ENCODE measurements around the gene SCO2.

The SCO2 gene

DNA sequence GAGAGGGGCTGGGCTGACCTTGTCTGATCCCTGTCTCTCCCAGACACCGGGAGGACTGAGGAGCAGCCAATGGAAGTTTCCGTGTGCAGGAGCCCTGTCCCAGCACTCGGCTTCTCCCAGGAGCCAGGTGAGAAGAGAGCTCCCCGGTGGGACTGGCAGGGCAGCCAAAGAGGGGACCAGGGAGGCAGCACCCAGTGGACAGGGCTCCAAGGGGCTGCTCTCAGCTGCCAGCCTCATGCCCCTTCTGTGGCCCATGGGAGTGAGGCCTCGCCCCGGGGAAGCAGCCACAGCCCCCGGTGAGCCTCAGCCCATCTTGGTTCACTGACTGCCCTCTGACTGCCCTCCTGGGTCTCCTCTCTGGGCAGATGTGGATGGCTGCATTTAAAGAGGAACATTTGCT is 6.8 kb downstream of the SCO2 start:
- no peak for DNase-seq

DNA sequence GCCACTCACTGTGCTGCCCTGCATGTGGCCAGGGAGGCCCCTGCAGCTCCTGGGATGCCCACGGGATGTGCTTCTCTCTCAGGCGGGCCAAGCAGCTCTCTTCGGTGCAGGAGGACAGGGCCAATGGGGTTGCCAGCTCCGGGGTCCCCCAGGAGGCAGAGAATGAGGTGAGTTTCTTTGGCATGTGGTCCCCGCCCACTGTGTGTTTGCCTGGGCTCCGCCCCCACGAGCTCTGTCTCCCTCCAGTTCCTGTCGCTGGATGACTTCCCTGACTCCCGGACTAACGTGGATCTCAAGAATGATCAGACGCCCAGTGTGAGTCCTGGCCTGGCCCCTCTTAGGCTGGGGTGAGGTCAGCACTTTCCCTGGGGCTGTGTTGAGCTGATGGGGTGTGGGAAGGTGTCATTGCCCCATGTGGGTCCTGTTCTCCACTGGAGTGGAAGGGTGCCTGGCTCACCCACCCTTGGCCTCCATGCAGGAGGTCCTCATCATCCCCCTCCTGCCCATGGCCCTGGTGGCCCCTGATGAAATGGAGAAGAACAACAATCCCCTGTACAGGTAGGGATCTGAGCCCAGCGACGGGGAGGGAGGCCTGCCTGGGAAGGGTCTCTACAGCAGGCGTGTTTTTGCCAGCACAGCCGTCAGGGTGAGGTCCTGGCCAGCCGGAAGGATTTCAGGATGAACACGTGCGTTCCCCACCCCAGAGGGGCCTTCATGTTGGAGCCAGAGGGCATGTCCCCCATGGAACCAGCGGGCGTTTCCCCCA is 7.7 kb downstream of the SCO2 start:
- DNase-seq = no peak

GRCh38 chr22:50516891-50517290 is 8.5 kb downstream of the SCO2 start:
- no peak for DNase-seq

DNA sequence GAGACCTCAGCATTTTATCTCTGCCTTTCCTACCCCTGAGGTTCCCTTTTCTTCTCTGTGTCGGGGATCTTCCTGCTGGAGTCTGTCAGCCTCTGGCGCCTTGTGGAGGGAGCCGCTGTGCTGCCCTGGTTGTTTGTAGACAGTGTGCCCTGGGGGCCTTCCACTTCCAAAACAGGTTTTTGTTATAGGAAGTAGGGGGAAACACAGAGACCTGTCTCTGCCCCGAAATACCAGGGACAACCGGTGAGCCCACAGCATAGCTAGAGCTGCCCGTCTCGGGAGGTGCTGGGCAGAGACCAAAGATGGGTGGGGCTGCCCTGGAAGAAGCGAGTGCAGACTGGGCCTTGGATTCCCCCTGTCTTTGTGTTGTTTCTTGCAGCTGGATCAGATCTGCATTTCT is 9.3 kb downstream of the SCO2 start:
- DNase-seq = no peak

- no peak for DNase-seq
Observed at GRCh38 chr22:50513175-50513574, 12.2 kb downstream of the SCO2 start.

GRCh38 chr22:50508897-50509296 is 16.5 kb downstream of the SCO2 start:
- no peak for DNase-seq

- peak; percentile 97 for DNase-seq
Observed at GRCh38 chr22:50507991-50508884, 17.2 kb downstream of the SCO2 start, which contains the start of gene NCAPH2. Gene NCAPH2 (plus strand): TSS chr22:50508224. CDS start chr22:50508338, 114 bp downstream.

GRCh38 chr22:50507421-50507990 is 17.9 kb downstream of the SCO2 start, which contains the start of gene LMF2:
Gene LMF2 (minus strand): TSS chr22:50507702. CDS start chr22:50507675, 27 bp downstream.
- DNase-seq = no peak

DNA sequence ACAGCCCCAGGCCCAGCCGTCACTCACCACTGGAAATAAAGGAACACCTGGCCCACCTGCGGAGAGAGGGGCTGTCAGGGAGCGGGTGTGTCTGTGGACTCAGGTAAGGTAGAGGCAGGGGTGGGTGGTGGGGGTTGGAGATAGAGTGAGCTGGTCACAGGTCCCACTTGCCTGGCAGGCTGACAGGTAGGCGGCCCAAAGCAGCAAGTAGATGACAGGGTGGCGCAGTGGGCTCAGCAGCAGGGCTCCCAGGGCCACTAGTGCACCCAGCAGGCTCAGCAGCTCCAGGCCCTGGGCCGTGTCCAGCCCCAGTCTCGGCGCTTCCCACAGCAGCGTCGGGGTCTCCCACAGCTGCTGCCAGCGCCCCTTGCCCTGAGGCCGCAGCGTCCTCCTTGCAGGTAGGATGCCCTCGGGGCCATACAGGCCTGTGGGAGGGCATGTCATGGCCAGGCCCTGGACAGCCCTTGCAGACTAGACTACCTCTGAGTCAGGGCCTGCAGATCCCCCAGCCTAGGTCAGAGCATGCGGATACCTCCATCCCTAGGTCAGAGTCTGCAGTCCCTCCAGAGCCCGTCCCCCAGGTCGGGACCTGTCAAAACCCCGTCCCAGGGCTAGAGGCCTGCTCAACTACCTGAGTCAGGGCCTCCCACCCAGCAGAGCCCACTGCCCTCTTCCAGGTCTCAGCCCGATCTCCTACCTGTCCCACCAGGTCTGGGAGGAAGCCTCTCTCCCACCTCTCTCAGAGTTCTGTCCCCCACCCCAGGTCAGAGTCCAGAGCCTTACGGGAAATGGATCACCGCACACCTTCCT is 18.6 kb downstream of the SCO2 start:
- no peak for DNase-seq

DNA sequence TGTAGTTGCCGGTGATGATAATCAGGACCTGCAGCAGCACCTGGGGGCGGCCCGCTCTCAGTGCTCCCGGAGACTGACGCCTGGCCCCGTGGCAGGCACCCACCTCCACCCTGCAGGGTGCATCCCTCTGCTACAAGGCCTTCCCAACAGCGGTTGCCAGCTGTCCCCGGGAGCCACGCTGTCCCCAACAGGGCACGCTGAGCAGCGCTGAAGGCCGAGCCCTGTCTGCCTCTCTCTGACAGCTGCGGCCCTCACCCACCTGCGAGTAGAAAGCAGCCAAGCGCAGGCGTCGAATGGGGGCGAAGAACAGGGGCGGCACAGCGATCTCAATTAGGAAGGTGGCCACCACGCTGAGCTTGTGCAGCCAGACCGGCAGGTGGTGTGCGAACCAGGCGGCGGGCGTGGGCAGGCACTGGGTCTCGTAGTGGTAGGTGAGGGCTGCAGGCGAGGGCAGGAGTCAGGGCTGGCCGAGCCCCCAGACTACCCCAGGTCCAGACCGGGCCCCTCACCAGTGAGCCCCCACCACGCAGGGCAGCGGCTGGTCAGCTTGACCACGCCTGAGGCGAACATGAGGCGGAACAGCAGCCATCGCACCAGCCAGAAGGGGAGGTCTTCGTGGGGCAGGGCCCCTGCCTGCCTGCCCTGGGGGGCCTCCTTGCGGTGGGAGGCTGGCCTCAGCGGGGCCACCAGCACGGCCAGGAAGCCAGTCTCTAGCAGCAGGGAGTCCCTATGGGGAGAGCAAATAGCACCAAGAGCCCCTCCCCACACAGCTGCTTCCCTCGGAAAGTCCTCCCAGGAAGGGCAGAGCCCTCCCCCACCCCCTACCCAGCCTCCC is 19.4 kb downstream of the SCO2 start:
- DNase-seq = no peak

DNA sequence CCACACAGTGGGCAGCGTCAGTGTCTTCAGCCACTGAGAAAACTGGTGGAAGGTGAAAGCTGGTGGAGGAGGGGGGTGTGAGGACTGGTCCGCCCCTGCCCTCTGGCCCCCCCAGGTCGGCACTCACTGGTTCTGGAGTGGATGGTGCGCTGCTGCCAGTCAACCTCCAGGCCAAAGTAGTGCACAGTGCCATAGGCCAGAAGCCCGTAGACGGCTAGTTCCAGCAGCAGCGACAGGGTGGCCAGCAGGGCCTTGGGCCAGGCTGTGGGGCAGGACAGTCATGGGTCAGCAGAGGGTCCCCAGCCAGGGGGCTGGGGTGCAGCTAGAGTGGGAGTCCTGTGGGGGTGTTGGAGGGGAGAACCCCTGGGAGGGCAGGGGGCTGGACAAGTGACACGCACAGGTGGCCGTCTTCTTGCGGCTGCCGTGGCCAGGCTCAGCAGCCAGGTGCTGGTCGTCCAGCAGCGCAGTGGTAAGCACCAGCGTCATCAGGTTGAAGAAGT is 20.1 kb downstream of the SCO2 start:
- no peak for DNase-seq

DNA sequence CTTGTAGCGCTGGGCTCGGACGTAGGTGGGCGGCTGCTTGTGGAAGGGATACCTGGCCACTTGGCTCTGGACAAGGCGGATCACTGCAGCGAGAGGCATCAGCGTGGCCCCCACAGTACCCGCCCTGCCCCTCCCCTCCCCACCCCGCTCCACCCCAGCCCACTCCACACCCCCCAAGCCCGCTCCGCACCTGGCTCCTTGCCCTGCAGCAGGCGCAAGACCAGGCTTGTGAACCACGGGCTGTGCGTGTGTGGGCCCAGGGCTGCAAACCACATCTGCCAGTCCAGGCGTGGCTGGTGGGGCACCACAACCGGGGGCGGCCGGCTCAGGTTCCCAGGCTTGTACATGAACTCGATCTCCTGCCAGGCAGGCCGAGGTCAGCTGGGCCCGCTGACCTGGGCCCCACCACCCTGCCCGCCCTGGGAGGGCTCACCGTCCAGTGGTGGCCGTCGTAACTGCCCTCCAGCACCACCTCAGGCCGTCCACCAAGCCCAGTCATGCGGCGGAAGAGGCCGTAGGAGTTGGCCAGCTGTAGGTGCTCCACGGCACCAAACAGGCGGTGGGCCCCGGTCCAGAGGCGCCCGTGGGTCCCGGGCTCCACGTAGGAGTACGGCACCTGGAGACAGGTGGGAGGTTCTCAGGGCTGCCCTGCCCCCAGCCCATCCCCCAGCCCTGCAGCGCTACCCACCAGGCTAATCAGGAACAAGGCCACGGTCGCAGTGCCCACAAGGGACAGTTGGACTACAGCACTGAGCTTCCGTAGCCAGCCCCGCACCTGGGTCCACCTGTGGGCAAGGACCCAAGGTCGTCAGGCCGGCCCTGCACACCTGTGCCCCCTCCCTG is 20.8 kb downstream of the SCO2 start:
- no peak for DNase-seq

DNA sequence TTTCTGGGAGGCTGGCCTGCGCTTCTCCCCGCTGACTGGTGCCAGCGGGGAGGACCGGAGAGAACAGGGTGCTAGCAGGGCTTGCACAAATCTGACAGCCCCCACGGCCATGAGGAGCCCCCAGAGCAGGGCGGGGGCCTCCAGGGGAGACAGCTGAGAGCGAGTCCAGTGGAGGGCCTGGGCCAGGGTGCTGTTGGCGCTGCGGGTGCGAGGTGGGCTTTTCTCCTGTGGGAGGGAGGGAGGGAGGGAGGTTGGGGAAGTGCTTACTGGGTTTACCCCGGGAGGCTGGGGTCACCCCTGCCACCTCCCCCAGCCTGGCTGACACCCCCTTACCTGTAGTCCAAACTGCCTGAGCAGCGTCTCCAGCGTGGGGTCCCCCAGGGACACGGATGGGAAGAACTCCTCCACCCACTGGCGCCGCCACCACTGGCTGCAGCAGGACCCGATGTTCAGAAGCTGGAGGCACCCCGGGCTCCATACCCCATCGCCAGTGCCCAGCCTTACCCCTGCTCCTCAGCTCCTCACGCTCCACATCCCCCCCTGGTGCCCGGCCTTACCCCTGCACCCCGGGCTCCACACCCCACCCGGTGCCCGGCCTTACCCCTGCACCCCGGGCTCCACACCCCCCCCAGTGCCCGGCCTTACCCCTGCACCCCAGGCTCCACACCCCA is 21.8 kb downstream of the SCO2 start:
- DNase-seq = no peak

DNA sequence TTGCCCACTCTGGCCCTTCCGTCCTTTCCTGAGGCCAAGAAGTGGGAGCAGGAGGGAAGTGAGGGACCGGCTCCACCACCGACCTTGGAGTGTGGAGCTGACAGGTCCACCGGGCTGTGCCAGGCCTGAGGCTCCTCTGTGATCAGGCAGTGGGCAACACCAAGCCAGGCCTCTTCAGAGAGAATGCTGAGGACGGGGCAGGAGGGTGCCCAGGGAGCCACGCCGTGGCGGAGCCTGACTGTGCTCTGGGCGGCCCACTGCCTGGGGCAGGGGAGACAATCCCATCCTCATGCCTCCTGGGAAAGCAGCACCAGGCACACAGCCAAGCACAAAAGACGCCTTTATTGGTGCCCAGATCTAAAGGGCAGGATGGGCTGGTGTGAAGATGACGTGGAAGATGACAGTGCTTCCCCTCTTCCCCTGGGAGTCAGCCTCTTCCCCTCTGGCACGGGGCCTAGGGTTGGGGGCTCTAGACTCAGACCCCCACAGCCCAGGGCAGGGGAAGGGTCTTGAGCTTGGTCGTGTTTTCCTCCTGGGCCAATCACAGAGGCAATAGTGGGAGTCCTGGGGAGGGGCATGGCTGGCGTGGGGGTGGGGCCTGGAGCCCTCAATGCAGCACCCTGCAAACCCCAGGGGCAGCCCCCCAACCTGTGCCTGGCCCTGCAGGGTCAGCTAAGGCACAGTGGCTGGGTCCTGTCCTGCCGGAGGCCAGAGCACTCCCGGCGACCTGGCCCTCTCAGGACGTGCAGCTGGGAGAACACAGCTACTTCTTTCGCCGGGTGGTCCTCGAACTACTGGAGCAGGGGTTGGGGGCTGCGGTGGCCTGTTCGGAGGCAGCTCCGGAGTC is 22.5 kb downstream of the SCO2 start:
- no peak for DNase-seq

DNA sequence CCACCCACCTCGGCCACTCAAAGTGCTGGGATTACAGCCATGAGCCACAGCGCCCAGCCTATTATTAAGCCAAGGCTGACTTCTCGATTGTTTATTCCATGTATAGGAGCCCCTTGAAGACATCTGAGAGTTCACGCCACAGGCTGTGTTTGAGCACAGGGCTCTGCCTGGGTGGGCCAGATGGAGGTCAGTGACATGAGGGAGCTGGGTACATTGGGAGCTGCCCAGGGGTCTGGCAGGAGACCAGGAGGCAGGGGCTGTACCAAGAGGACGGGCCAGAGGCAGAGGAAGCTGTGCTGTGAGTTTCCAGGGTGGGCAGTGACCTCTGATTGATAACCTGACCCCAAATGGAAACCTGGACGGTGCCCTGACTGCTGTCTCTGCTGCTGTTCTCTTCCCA is 23.3 kb downstream of the SCO2 start:
- no peak for DNase-seq

DNA sequence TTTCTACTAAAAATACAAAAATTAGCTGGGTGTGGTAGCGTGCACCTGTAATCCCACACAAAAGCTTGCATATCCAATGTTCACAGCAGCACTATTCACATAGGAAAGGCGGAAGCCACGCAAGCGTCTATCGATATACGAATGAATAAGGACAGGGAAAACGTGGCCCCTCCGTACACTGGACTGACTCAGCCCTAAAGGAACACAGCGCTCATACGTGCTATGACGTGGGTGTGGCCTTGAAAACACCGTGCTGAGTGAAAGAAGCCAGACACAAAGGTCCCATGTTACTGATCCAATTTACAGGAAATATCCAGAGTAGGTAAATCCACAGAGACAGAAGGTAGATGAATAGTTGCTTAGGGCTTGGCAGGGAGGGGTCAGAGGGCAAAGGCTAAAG is 24.9 kb downstream of the SCO2 start:
- no peak for DNase-seq

DNA sequence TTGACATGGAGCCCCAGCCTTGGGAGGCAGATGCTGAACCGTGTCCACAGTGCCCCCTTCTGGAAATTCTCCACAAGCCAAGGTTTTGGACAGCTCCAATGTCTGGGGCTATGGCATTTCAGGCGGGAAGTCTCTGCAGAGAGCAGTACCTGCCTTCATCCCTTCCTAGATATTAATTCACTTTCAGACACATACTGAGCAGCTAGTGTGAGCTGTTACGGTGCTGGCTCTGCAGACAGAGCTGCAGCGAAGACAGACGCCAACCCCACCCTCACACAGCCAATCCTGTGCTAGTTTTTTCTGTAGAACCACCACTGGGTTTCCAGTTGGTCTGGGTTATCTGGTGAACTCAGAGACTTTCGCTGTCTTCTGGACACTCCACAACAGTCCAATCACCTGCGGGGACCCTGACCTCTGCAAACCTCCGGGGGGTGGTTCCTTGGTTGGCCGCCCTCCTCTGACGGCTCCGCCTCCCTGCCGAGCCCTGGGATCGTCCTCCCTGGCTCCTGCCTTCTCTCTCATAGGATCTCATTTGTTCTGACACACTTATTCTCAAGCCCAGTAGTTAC is 27.0 kb downstream of the SCO2 start:
- DNase-seq = peak; percentile 82 to 90

DNA sequence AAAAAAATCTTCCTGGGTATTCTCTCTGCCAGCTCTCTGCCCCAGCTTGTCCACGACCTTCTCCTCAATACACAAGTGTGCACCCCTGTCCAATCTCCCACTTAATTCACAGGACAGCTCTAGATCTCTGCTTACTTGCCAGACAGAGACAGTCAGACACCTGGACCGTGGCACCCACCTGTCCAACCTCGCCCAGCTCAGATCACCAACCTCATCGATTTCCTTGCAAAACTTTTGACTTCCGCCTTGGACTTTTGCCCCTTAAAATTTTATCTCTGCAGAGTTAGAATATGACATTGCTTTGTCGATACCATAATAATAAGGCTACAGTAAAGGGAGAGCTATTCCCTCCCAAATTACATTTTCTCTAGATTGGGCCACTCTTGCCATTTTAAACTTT is 28.3 kb downstream of the SCO2 start:
- no peak for DNase-seq

Measured in SHP77 (cell line).